Fibroblast of villous mesenchyme (primary cell): ENCODE measurements around the gene AOPEP. TPM values are rescaled to one million over a fixed set of nuclear protein-coding genes. Genes with fewer than 3 reads are reported as not detected.

Experiments
- DNase-seq: peaks from one replicate; pipeline ENCODE4 v3.0.0-alpha.2; 2010; ENCODE audit warnings: low read depth
- H3K4me3 ChIP-seq: 2 replicates; pipeline ENCODE4 v1.5.1; 2011; ENCODE audit warnings: low read depth, mild to moderate bottlenecking, low read length
- CTCF ChIP-seq: IDR thresholded peaks from 2 replicates; pipeline ENCODE4 v1.5.1; 2012; ENCODE audit warnings: low read depth, mild to moderate bottlenecking, low read length; ENCODE audit not compliant: insufficient read depth
- total RNA-seq: library from RNA; depleted of rRNA; stranded (reverse); fragments of >200 nt; gene quantifications from 2 replicates; pipeline ENCODE4 v1.2.3, GENCODE V29; 2012

Gene AOPEP
- total RNA-seq, 1 donor, result 153 TPM

- H3K4me3 ChIP-seq, result no peak overlapping the region
- TF ChIP-seq CTCF, result no peak
- no peak for DNase-seq
These were observed 261.2 kb downstream of the AOPEP start for GRCh38 chr9:94987731-94988130.

- no peak for TF ChIP-seq CTCF
- H3K4me3 ChIP-seq, result no peak overlapping the region
- no peak for DNase-seq
These were observed 264.5 kb downstream of the AOPEP start for GRCh38 chr9:94990897-94991561.

- no peak for TF ChIP-seq CTCF
- no peak for DNase-seq
- H3K4me3 ChIP-seq, result no peak overlapping the region
These were observed 265.7 kb downstream of the AOPEP start for GRCh38 chr9:94991961-94992907.

GRCh38 chr9:94993160-94993820 is 266.8 kb downstream of the AOPEP start:
- TF ChIP-seq CTCF, result no peak
- DNase-seq, result peak; percentile 41
- no peak overlapping the region for H3K4me3 ChIP-seq

GRCh38 chr9:94993821-94994165 is 267.3 kb downstream of the AOPEP start:
- DNase-seq, result no peak
- no peak overlapping the region for H3K4me3 ChIP-seq
- TF ChIP-seq CTCF, result no peak

- no peak for TF ChIP-seq CTCF
- H3K4me3 ChIP-seq, result no peak overlapping the region
- no peak for DNase-seq
These were observed 268.7 kb downstream of the AOPEP start for GRCh38 chr9:94995048-94995693.
